IMR-90 (cell line): Measurements from ENCODE around the gene NPAS3. TPM values are rescaled to one million over a fixed set of nuclear protein-coding genes. Genes with fewer than 3 reads are reported as not detected.

Experiments
- ATAC-seq: fragments of 200-7000 bp; cut with Tn5 transposase; 2 replicates; pipeline ENCODE4 v1.9.1; 2020; ENCODE audit warnings: low read depth, mild to moderate bottlenecking, moderate library complexity
- BruUV-seq: library from RNA; stranded (reverse); fragments of 400-500 nt; replicated peaks from 2 replicates; lab custom pipeline; 2021; lab: Mats Ljungman, UMichigan
- CTCF ChIA-PET: fragments of 300-600 bp; formaldehyde crosslinking; extraction: SDS; loops from one replicate; lab custom pipeline; 2021; ENCODE audit warnings: antibody characterized with exemption; lab: Yijun Ruan, JAX
- POLR2A ChIA-PET: fragments of 300-600 bp; sonication (Branson Sonifier 250); formaldehyde crosslinking; loops from one replicate; lab custom pipeline; 2022; ENCODE audit warnings: antibody characterized with exemption; ENCODE audit not compliant: unreplicated experiment; lab: Charles Lee
- DNase-seq: peaks from one replicate; pipeline ENCODE4 v3.0.0; 2013
- H2AFZ ChIP-seq: replicated peaks from 2 replicates; pipeline ENCODE3; 2013; ENCODE audit warnings: low read length, mild to moderate bottlenecking; ENCODE audit not compliant: poor library complexity
- H2AK5ac ChIP-seq: 2 replicates; pipeline ENCODE4 v1.6.1; 2013; ENCODE audit warnings: low read depth, low read length, inconsistent platforms
- H2AK9ac ChIP-seq: replicated peaks from 2 replicates; pipeline ENCODE3; 2013; ENCODE audit warnings: mild to moderate bottlenecking, low read depth, low read length, moderate library complexity; ENCODE audit not compliant: poor library complexity
- H2BK120ac ChIP-seq: 2 replicates; pipeline ENCODE4 v1.6.1; 2013; ENCODE audit warnings: low read depth, low read length, inconsistent platforms
- H2BK15ac ChIP-seq: 3 replicates; pipeline ENCODE4 v1.6.1; 2013; ENCODE audit warnings: low read depth, low read length, inconsistent platforms
- H2BK20ac ChIP-seq: 2 replicates; pipeline ENCODE4 v1.6.1; 2013; ENCODE audit warnings: low read depth, mild to moderate bottlenecking, inconsistent platforms, low read length, moderate library complexity
- H2BK5ac ChIP-seq: 2 replicates; pipeline ENCODE4 v1.6.1; 2013; ENCODE audit warnings: mild to moderate bottlenecking, low read depth, low read length, inconsistent platforms; ENCODE audit not compliant: poor library complexity, severe bottlenecking
- H3K14ac ChIP-seq: replicated peaks from 2 replicates; pipeline ENCODE4 v1.6.1; 2013; ENCODE audit warnings: low read depth, low read length, inconsistent platforms
- H3K18ac ChIP-seq: 2 replicates; pipeline ENCODE4 v1.6.1; 2013; ENCODE audit warnings: low read depth, low read length, control low read depth
- H3K23ac ChIP-seq: 2 replicates; pipeline ENCODE4 v1.6.1; 2013; ENCODE audit warnings: low read depth, low read length, inconsistent platforms
- H3K27ac ChIP-seq: 2 replicates; pipeline ENCODE4 v1.5.1; 2013; ENCODE audit warnings: mild to moderate bottlenecking, control low read depth, low read length; ENCODE audit not compliant: insufficient read depth
- H3K27me3 ChIP-seq: 2 replicates; pipeline ENCODE4 v1.6.1; 2013; ENCODE audit warnings: low read length; ENCODE audit not compliant: control insufficient read depth, insufficient read depth
- H3K36me3 ChIP-seq: 2 replicates; pipeline ENCODE4 v1.6.1; 2013; ENCODE audit warnings: low read length, mixed read lengths; ENCODE audit not compliant: control insufficient read depth, insufficient read depth
- H3K4ac ChIP-seq: 2 replicates; pipeline ENCODE4 v1.6.1; 2013; ENCODE audit warnings: low read depth, low read length, inconsistent platforms
- H3K4me1 ChIP-seq: 2 replicates; pipeline ENCODE4 v1.6.1; 2013; ENCODE audit warnings: low read length, mixed read lengths; ENCODE audit not compliant: control insufficient read depth, insufficient read depth
- H3K4me2 ChIP-seq: 2 replicates; pipeline ENCODE4 v1.6.1; 2013; ENCODE audit warnings: low read depth, mild to moderate bottlenecking, control low read depth, low read length, moderate library complexity
- H3K4me3 ChIP-seq: 2 replicates; pipeline ENCODE4 v1.5.1; 2013; ENCODE audit warnings: low read depth, mild to moderate bottlenecking, control low read depth, low read length, moderate library complexity; ENCODE audit not compliant: insufficient read depth
- H3K56ac ChIP-seq: 2 replicates; pipeline ENCODE4 v1.6.1; 2013; ENCODE audit warnings: low read length, inconsistent platforms; ENCODE audit not compliant: insufficient read depth; ENCODE audit errors: extremely low read depth
- H3K79me1 ChIP-seq, 2 experiments: 2 replicates each; pipeline ENCODE4 v1.6.1; 2013; ENCODE audit warnings: low read length in 2 of 2, inconsistent platforms in 1 of 2, low read depth in 1 of 2
- H3K9ac ChIP-seq: 2 replicates; pipeline ENCODE4 v1.6.1; 2013; ENCODE audit warnings: low read depth, low read length, control low read depth
- H3K9me1 ChIP-seq: 2 replicates; pipeline ENCODE4 v1.6.1; 2013; ENCODE audit warnings: low read length, inconsistent platforms; ENCODE audit not compliant: insufficient read depth
- H3K9me3 ChIP-seq: 2 replicates; pipeline ENCODE4 v1.6.1; 2013; ENCODE audit warnings: low read length; ENCODE audit not compliant: control insufficient read depth, insufficient read depth
- H4K20me1 ChIP-seq: 2 replicates; pipeline ENCODE4 v1.6.1; 2013; ENCODE audit warnings: low read length, inconsistent platforms; ENCODE audit not compliant: insufficient read depth
- H4K5ac ChIP-seq: 2 replicates; pipeline ENCODE4 v1.6.1; 2013; ENCODE audit warnings: mild to moderate bottlenecking, low read depth, low read length, control low read depth
- H4K8ac ChIP-seq, 2 experiments: 2 replicates each; pipeline ENCODE4 v1.6.1; 2013; ENCODE audit warnings: low read depth in 2 of 2, low read length in 2 of 2, control low read depth in 1 of 2, inconsistent platforms in 1 of 2
- H4K91ac ChIP-seq: 2 replicates; pipeline ENCODE4 v1.6.1; 2013; ENCODE audit warnings: low read depth, low read length, inconsistent platforms; ENCODE audit not compliant: insufficient read depth
- CEBPB ChIP-seq: IDR thresholded peaks from 2 replicates; pipeline ENCODE4 v1.6.1; 2012; ENCODE audit warnings: low read depth, low read length, improper control_type of control experiment
- CTCF ChIP-seq: conservative IDR thresholded peaks from 2 replicates; pipeline ENCODE4 v1.5.1; 2012; ENCODE audit warnings: mild to moderate bottlenecking, low read depth, low read length, improper control_type of control experiment
- MAFK ChIP-seq: IDR thresholded peaks from 2 replicates; pipeline ENCODE4 v1.6.1; 2012; ENCODE audit warnings: low read depth, low read length, improper control_type of control experiment
- POLR2A ChIP-seq: IDR thresholded peaks from 2 replicates; pipeline ENCODE4 v1.6.1; 2012; ENCODE audit warnings: mild to moderate bottlenecking, low read depth, low read length
- RAD21 ChIP-seq: IDR thresholded peaks from 2 replicates; pipeline ENCODE4 v1.6.1; 2012; ENCODE audit warnings: low read length, improper control_type of control experiment
- WGBS, 2 experiments: methylation state at CpG; one replicate each; pipeline versions ENCODE4 v1.1.5 to v1.1.7; 2013; ENCODE audit warnings: missing lambda C conversion rate in 2 of 2; ENCODE audit not compliant: insufficient read length in 1 of 2; ENCODE audit errors: extremely low coverage in 2 of 2; 5-methylcytosine and 5-hydroxymethylcytosine counted together
- dilution Hi-C: fragments of 300-500 bp; cut with HindIII; formaldehyde crosslinking; loops from one replicate; pipeline ENCODE4 v1.14.3; 2018; ENCODE audit warnings: low sequenced_read_pairs; ENCODE audit not compliant: unreplicated experiment
- in situ Hi-C: fragments of 300-500 bp; cut with MboI; formaldehyde crosslinking; loops from 3 replicates; pipeline ENCODE4 v1.14.3; 2019; ENCODE audit warnings: low sequenced_read_pairs, inconsistent platforms, mixed read lengths
- intact Hi-C: fragments of 100-400 bp; cut with micrococcal nuclease; formaldehyde crosslinking; loops from 2 replicates; pipeline ENCODE4 v1.10.0; 2022
- polyA plus RNA-seq, 3 experiments: library from polyadenylated mRNA; depleted of rRNA; stranded (reverse); fragments of >200 nt; gene quantifications; 2 replicates each; pipeline ENCODE4 v1.2.3, GENCODE V29; 2012; ENCODE audit warnings: low replicate concordance in 1 of 3
- total RNA-seq: library from RNA; depleted of rRNA; stranded (reverse); fragments of >200 nt; gene quantifications from 2 replicates; pipeline ENCODE4 v1.2.3, GENCODE V29; 2012

NPAS3 gene
- total and polyA plus RNA-seq, 2 of the 4 experiments (the other 2 are of a cell fraction) = not detected

- H3K79me1 ChIP-seq = no peaks in the 10 kb centered on the region
- WGBS, 2 experiments = no CpG with 5 or more reads among the region's 9 CpGs
These were observed 757.5 kb downstream of the NPAS3 start for GRCh38 chr14:33696165-33696564.

More at GRCh38 chr14:33696165-33696564, 757.5 kb downstream of the NPAS3 start:
- Histone ChIP-seq H3K36me3 (no peaks in the 10 kb centered on the region), H3K27me3 (no peaks in the 10 kb centered on the region), H3K4me1 (no peaks in the 10 kb centered on the region), H2BK20ac (no peak overlapping the region), H3K14ac (no peak overlapping the region), H3K4ac (no peak overlapping the region), H3K9me1 (no peaks in the 10 kb centered on the region), H3K4me2 (no peak overlapping the region), H4K91ac (no peak overlapping the region), H2BK120ac (no peak overlapping the region), H3K4me3 (no peak overlapping the region), H3K9me3 (no peaks in the 10 kb centered on the region), H3K9ac (no peak overlapping the region), H3K27ac (no peak overlapping the region), H3K56ac (no peak overlapping the region), H3K23ac (no peak overlapping the region), H3K18ac (no peak overlapping the region), H2AK9ac (no peak overlapping the region), H2BK5ac (no peak overlapping the region), H2AK5ac (no peak overlapping the region), H4K8ac (no peak overlapping the region), H4K20me1 (no peaks in the 10 kb centered on the region), H2BK15ac (no peak overlapping the region), H4K5ac (no peak overlapping the region), H2AFZ (no peak overlapping the region)
- POLR2A ChIA-PET = no interaction called here
- BruUV-seq = no TSS peak
- no peak for DNase-seq
- ATAC-seq = no peak
- dilution Hi-C loops (no loop called here), intact Hi-C loops (no loop called here), in situ Hi-C loops (no loop called here)
- TF ChIP-seq RAD21 (no peak), CTCF (no peak), CEBPB (no peak), MAFK (no peak), POLR2A (no peak)
- CTCF ChIA-PET = no interaction called here
